22Rv1 (cell line): ENCODE data around the gene AFAP1L2.

Experiments
- H3K27ac ChIP-seq: fragments of 450-650 bp; 2 replicates; pipeline ENCODE4 v1.5.1; 2017
- CTCF ChIP-seq: fragments of 450-650 bp; IDR thresholded peaks from 2 replicates; pipeline ENCODE4 v1.5.1; 2017; ENCODE audit warnings: mild to moderate bottlenecking
- ZFX ChIP-seq: fragments of 450-650 bp; IDR thresholded peaks from 2 replicates; pipeline ENCODE4 v1.6.1; 2017; ENCODE audit warnings: antibody characterized with exemption, borderline replicate concordance

The AFAP1L2 gene, protein sequence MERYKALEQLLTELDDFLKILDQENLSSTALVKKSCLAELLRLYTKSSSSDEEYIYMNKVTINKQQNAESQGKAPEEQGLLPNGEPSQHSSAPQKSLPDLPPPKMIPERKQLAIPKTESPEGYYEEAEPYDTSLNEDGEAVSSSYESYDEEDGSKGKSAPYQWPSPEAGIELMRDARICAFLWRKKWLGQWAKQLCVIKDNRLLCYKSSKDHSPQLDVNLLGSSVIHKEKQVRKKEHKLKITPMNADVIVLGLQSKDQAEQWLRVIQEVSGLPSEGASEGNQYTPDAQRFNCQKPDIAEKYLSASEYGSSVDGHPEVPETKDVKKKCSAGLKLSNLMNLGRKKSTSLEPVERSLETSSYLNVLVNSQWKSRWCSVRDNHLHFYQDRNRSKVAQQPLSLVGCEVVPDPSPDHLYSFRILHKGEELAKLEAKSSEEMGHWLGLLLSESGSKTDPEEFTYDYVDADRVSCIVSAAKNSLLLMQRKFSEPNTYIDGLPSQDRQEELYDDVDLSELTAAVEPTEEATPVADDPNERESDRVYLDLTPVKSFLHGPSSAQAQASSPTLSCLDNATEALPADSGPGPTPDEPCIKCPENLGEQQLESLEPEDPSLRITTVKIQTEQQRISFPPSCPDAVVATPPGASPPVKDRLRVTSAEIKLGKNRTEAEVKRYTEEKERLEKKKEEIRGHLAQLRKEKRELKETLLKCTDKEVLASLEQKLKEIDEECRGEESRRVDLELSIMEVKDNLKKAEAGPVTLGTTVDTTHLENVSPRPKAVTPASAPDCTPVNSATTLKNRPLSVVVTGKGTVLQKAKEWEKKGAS

GRCh38 chr10:114404171-114405010, at the start of gene AFAP1L2:
Gene AFAP1L2, minus strand, starts transcription at chr10:114404502. Its CDS starts 47 bp downstream, at chr10:114404455.
- H3K27ac ChIP-seq, result no peak within 1 kb of the TSS
- TF ChIP-seq CTCF, result no peak
- no peak for TF ChIP-seq ZFX

DNA sequence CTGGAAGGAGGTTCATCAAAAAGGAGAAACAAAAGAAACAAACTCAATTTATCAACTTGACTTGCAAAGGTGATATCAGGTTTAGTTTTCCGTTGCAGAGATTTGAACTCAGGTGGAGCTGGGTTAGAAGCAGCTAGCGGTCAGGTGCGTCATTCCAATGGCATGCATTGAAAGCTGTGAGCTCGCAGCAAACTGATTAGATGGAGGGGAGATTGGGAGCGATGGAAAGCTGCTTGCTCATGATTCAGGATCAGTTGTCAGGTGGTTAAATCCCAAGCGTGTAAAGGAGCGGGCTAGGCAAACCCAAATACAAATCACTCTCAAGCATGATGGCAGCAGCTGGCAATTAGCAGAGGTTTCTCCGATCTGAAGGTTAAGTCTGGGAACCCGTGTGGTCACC, 49.3 kb upstream of the AFAP1L2 start:
- H3K27ac ChIP-seq, result no peak overlapping the region
- TF ChIP-seq ZFX (no peak), CTCF (no peak)

- TF ChIP-seq ZFX (no peak), CTCF (no peak)
- no peak overlapping the region for H3K27ac ChIP-seq
Measured at GRCh38 chr10:114448897-114449296, 44.6 kb upstream of the AFAP1L2 start.

DNA sequence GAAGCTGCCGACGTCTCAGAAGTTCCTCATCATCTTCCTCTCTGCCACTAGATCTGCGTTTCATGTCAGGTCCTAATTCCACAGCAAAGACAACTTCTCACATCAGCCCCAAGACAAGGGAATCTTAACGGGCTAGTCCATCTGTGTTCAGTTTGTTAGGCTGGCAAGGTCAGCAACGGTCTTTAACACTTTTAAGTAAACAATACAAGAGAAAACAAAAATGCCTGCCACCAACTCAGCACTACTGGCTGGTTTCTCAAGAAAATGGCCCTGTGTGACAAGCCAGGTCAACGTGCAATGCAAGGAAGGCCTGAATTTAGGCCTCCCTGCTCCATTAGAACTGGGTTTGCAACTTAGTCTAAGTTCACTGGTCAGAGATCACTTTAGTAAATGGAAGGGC, 41.0 kb upstream of the AFAP1L2 start:
- no peak for TF ChIP-seq ZFX
- TF ChIP-seq CTCF, result no peak
- H3K27ac ChIP-seq, result no peak overlapping the region

DNA sequence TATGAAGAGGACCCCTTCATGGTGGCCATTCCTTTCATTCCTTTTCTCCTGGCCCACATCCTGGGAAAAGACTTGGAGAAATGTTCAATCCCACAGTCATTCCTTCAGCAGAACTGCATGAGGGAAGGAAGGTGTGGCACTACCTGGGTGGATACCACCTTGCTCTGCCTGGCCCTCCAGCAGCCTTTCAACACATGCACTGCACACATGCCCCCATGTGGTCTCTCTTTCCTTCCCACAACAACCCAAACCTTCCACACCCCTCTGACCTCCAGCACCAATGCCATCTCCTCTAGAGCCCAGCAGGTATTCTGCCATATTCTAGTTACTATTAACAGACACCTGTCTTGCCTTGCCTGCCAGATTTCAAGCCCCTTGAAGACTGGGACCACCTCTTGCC, 40.5 kb upstream of the AFAP1L2 start:
- no peak for TF ChIP-seq ZFX
- no peak overlapping the region for H3K27ac ChIP-seq

DNA sequence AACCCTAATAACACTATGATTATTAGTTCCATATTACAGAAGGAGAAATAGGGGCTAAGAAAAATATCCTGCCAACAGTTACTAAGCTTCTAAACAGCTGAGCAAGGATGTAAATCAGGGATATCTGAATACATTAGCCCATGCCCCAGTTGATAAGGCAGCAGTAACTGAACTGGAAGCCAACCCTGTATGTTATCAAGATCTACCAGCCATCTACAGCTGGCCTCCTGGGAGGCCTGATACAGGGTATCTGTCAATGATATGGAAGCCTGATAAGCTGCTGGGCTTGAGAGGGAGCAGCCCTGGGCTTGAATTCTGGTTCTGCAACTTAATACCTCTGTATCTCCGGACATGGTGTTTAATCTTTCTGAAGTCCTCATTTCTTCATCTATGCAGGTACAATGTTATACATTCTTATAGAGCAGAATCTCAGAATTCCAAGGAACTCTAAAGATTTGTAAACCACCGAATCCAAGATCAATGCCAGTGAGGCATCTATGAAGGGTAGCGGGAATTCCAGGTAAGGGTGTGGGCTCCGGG, 37.9 kb upstream of the AFAP1L2 start:
- TF ChIP-seq ZFX (no peak), CTCF (no peak)
- no peak overlapping the region for H3K27ac ChIP-seq

DNA sequence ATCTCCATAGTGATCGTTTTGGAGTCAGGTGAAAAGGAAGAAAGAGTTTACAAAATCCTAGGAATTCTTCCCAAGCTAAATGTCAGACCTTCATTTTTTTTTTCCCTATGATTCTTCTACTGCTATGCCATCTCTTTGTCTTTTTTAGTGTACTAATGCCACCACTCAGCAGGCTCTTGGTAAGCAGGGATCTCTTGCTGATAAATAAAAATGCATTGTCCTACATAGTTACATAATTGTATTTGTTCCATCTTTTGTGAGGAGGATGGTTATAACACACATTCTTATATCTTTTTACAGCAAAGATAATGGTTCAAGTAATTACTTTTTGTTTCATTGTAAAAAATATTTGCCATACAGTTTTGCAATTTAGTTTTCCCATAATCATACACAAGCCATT, 36.8 kb upstream of the AFAP1L2 start:
- H3K27ac ChIP-seq, result no peak overlapping the region
- TF ChIP-seq CTCF (no peak), ZFX (no peak)
